Adipocyte (in vitro differentiated cells): ENCODE results near the gene IL3RA.
A peak's percentile ranks its signal among the peaks of the same experiment; 100 is the strongest.
"Not testable (repeated sequence)": the region's sequence is repeated elsewhere in the genome, so short reads cannot be mapped to it uniquely, and the experiment has no call there.

Source experiments
- DNase-seq: peaks from one replicate; pipeline ENCODE4 v3.0.0-alpha.2; 2015; ENCODE audit warnings: low read depth
- H3K27me3 ChIP-seq: replicated peaks from 2 replicates; pipeline ENCODE4 v1.7.0; 2013; ENCODE audit warnings: mild to moderate bottlenecking, low read length, moderate library complexity; ENCODE audit not compliant: control insufficient read depth, insufficient read depth
- H3K36me3 ChIP-seq: 2 replicates; pipeline ENCODE4 v1.7.0; 2013; ENCODE audit warnings: low read length, mild to moderate bottlenecking, moderate library complexity; ENCODE audit not compliant: control insufficient read depth, insufficient read depth, severe bottlenecking
- H3K4me1 ChIP-seq: 2 replicates; pipeline ENCODE4 v1.7.0; 2013; ENCODE audit warnings: mild to moderate bottlenecking, low read length, moderate library complexity; ENCODE audit not compliant: control insufficient read depth, insufficient read depth
- H3K4me3 ChIP-seq: 2 replicates; pipeline ENCODE4 v1.7.0; 2013; ENCODE audit warnings: mild to moderate bottlenecking, low read length, moderate library complexity
- H3K9ac ChIP-seq: 2 replicates; pipeline ENCODE4 v1.7.0; 2013; ENCODE audit warnings: mild to moderate bottlenecking, low read length, moderate library complexity
- H3K9me3 ChIP-seq: 2 replicates; pipeline ENCODE4 v1.7.0; 2013; ENCODE audit warnings: mild to moderate bottlenecking, low read length, moderate library complexity; ENCODE audit not compliant: control insufficient read depth

Gene IL3RA

DNA sequence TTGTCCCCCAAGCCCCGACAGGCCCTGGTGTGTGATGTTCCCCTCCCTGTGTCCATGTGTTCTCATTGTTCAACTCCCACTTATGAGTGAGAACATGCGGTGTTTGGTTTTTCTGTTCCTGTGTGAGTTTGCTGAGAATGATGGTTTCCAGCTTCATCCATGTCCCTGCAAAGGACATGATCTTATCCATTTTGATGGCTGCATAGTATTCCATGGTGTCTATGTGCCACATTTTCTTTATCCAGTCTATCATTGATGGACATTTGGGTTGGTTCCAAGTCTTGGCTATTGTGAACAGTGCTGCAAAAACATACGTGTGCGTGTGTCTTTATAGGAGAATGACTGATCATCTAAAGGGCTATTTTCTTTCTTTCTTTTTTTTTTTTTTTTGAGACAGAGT, 4.2 kb upstream of the IL3RA start:
- H3K27me3 ChIP-seq = peaks cover 11% of the 10 kb centered on the region
- H3K9me3 ChIP-seq, H3K36me3 ChIP-seq, DNase-seq, H3K9ac ChIP-seq, H3K4me1 ChIP-seq, H3K4me3 ChIP-seq: not testable (repeated sequence)

DNA sequence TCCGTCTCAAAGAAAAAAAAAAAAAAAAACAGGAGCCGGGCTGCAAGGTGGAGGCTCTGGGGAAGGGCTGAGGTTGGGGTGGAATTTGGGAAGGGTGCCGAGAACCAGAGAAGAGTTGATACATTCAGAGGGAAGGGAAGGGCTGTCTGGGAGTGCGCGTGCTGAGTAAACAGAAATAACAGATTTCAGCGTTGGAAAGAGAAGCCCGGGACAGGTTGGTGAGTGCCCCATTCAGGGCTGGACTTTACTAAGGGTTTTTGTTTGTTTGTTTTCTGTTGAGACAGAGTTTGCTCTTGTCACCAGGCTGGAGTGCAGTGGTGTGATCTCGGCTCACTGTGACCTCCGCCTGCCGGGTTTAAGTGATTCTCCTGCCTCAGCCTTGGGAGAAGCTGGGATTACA, 1.7 kb upstream of the IL3RA start:
- no peak for DNase-seq
- Histone ChIP-seq H3K4me3 (no peak overlapping the region), H3K9ac (no peak overlapping the region), H3K36me3 (no peaks in the 10 kb centered on the region), H3K9me3 (no peaks in the 10 kb centered on the region), H3K27me3 (peaks cover 3% of the 10 kb centered on the region), H3K4me1 (peaks cover 9% of the 10 kb centered on the region)

- peaks cover 9% of the 10 kb centered on the region for H3K4me1 ChIP-seq
- H3K36me3 ChIP-seq = no peaks in the 10 kb centered on the region
- no peak for DNase-seq
- H3K9ac ChIP-seq = peak overlapping the region; percentile 60
- peak overlapping the region; percentile 73 for H3K4me3 ChIP-seq
- peaks cover 3% of the 10 kb centered on the region for H3K27me3 ChIP-seq
- peaks cover 3% of the 10 kb centered on the region for H3K9me3 ChIP-seq
Measured at GRCh38 chrX:1336948-1337779, 579 bp downstream of the IL3RA start.

GRCh38 chrX:1341545-1342184, 5.1 kb downstream of the IL3RA start:
- no peak for DNase-seq
- H3K27me3 ChIP-seq = peaks cover 3% of the 10 kb centered on the region
- peaks cover 3% of the 10 kb centered on the region for H3K4me1 ChIP-seq
- H3K9me3 ChIP-seq = peaks cover 3% of the 10 kb centered on the region
- H3K36me3 ChIP-seq = no peaks in the 10 kb centered on the region
- H3K4me3 ChIP-seq = no peak overlapping the region
- H3K9ac ChIP-seq = no peak overlapping the region

DNA sequence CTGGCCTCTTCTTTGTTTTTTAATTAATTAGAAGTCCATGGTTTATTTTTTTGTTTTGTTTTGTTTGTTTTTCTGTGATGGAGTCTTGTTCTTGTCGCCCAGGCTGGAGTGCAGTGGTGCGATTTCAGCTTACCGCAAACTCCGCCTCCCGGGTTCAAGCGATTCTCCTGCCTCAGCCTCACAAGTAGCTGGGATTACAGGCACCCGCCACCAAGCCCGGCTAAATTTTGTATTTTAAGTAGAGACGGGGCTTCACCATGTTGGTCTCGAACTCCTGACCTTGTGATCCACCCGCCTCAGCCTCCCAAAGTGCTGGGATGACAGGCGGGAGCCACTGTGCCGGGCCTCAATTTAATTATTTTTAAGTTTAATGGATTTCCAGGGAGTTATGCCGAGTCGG, 13.0 kb downstream of the IL3RA start:
- not testable (repeated sequence) for H3K36me3 ChIP-seq, H3K4me3 ChIP-seq, H3K9ac ChIP-seq, H3K27me3 ChIP-seq, H3K4me1 ChIP-seq, DNase-seq, H3K9me3 ChIP-seq

DNA sequence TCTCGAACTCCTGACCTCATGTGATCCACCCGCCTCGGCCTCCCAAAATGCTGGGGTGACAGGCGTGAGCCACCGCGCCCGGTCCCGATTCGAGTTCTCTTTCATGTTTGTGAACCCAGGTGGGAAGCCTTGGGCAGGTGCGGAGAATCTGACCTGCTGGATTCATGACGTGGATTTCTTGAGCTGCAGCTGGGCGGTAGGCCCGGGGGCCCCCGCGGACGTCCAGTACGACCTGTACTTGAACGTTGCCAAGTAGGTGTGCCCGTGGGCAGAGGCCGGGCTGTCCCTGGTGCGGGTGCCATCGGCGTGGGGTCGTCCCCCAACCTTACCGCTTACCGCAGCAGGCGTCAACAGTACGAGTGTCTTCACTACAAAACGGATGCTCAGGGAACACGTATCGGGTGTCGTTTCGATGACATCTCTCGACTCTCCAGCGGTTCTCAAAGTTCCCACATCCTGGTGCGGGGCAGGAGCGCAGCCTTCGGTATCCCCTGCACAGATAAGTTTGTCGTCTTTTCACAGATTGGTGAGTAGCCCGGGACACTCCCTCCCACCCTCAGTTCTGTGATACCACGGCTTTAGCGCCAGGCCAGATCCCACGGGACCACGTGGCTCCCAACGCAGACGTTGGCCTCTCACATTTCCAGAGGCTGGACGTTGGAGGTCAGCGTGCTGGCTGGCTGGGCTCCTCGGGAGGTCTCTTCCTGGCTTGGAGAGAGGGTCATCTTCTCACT, 15.6 kb downstream of the IL3RA start:
- H3K9me3 ChIP-seq = no peaks in the 10 kb centered on the region
- no peaks in the 10 kb centered on the region for H3K4me1 ChIP-seq
- no peak overlapping the region for H3K9ac ChIP-seq
- H3K36me3 ChIP-seq = no peaks in the 10 kb centered on the region
- H3K27me3 ChIP-seq = no peaks in the 10 kb centered on the region
- H3K4me3 ChIP-seq = no peak overlapping the region
- no peak for DNase-seq

DNA sequence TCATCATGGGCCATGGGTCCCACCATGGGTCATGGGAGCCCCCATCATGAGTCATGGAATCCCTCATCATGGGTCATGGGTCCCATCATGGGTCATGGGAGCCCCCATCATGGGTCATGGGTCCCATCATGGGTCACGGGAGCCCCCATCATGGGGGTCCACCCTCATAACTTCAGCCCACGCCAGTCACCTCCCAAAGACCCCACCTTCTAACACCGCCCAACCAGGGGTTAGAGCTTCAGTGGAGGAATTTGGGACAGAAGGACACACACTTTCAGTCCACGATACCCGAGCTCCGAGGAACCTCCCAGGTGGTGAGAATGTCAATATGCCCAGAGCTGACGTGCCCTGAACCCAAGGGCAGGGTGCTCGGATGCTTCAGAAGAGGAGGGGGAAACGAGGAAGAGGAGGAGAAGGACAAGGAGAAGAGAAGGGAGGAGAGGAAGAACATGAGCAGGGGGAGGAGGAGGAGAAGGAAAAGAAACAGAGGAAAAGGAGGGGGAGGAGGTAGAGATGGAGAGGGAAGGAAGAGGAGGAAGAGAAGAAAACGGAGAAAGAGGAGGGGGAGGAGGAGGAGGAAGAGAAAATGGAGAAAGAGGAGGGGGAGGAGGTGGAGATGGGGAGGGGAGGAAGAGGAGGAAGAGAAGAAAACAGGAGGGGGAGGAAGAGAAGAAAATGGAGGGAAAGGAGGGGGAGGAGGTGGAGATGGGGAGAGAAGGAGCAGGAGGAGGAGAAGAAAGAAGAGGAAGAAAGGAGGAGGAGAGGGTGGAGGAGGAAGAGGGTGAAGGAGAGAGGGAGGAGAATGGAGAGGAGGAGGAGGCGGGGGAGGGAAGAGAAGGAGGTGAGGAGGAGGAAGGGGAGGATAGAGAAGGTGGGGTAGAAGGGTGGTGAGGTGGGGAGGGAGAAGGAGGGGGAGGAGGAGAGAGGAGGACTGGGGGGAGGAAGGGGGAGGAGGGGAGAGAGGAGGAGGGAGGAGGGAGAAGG, 17.7 kb downstream of the IL3RA start:
- Histone ChIP-seq H3K36me3 (no peaks in the 10 kb centered on the region), H3K4me1 (no peaks in the 10 kb centered on the region), H3K9me3 (peaks cover 4% of the 10 kb centered on the region), H3K9ac (no peak overlapping the region), H3K27me3 (no peaks in the 10 kb centered on the region), H3K4me3 (no peak overlapping the region)
- DNase-seq = no peak

- DNase-seq = no peak
- no peak overlapping the region for H3K4me3 ChIP-seq
- no peaks in the 10 kb centered on the region for H3K4me1 ChIP-seq
- peaks cover 4% of the 10 kb centered on the region for H3K9me3 ChIP-seq
- H3K36me3 ChIP-seq = no peaks in the 10 kb centered on the region
- no peaks in the 10 kb centered on the region for H3K27me3 ChIP-seq
- H3K9ac ChIP-seq = no peak overlapping the region
Measured at GRCh38 chrX:1355131-1356046, 18.8 kb downstream of the IL3RA start.

GRCh38 chrX:1357993-1358392, 21.4 kb downstream of the IL3RA start:
- Histone ChIP-seq H3K36me3 (no peaks in the 10 kb centered on the region), H3K9ac (no peak overlapping the region), H3K4me1 (no peaks in the 10 kb centered on the region), H3K27me3 (no peaks in the 10 kb centered on the region), H3K4me3 (no peak overlapping the region), H3K9me3 (peaks cover 4% of the 10 kb centered on the region)
- DNase-seq = no peak
